Measurements from ENCODE around the gene PROSER2.

DNA sequence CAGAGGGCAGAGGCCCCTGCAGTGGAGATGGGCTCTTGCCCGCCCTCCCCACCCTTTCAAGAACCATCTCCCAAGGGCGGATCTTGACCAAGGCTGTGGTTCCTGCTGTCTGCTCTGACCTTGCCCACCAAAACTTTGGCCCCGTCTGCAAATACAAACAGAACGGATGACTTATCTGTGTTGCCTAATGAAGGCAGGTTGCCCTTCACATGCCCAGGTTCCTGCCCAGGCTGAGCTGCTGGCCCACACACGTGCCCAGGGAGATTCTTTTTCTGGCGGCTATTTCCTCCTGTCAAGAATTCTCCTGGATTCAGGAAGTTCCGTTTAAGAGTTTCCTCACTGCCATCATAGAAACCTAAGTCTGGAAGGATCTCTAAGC lies 78.3 kb downstream of the PROSER2 start:
- TF ChIP-seq RAD21 (conservative IDR thresholded peaks at IDR 0.05 in 1 of 2, IDR thresholded peaks at IDR 0.05 in 1 of 2) = no peak
- TF ChIP-seq, protein P1, sequence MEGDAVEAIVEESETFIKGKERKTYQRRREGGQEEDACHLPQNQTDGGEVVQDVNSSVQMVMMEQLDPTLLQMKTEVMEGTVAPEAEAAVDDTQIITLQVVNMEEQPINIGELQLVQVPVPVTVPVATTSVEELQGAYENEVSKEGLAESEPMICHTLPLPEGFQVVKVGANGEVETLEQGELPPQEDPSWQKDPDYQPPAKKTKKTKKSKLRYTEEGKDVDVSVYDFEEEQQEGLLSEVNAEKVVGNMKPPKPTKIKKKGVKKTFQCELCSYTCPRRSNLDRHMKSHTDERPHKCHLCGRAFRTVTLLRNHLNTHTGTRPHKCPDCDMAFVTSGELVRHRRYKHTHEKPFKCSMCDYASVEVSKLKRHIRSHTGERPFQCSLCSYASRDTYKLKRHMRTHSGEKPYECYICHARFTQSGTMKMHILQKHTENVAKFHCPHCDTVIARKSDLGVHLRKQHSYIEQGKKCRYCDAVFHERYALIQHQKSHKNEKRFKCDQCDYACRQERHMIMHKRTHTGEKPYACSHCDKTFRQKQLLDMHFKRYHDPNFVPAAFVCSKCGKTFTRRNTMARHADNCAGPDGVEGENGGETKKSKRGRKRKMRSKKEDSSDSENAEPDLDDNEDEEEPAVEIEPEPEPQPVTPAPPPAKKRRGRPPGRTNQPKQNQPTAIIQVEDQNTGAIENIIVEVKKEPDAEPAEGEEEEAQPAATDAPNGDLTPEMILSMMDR (IDR thresholded peaks at IDR 0.05) = no peak
- TF ChIP-seq KDM1A (IDR thresholded peaks at IDR 0.05; ENCODE audit: low read depth) = no peak
- TF ChIP-seq RCOR1 (IDR thresholded peaks at IDR 0.05; ENCODE audit: low read depth, low read length) = no peak
- no peak for TF ChIP-seq EP300 (IDR thresholded peaks at IDR 0.05)

Measured in A549 (cell line).